NCI-H82 treated with DMSO at 0.1 percent for 48 hours (cell line): ENCODE data around the gene CBLB.
"Not testable (repeated sequence)": the region's sequence is repeated elsewhere in the genome, so short reads cannot be mapped to it uniquely, and the experiment has no call there.

Experiments used
- DNase-seq: peaks from one replicate; lab custom pipeline; 2025; ENCODE audit not compliant: unreplicated experiment; lab: John Stamatoyannopoulos, UW

CBLB gene

DNA sequence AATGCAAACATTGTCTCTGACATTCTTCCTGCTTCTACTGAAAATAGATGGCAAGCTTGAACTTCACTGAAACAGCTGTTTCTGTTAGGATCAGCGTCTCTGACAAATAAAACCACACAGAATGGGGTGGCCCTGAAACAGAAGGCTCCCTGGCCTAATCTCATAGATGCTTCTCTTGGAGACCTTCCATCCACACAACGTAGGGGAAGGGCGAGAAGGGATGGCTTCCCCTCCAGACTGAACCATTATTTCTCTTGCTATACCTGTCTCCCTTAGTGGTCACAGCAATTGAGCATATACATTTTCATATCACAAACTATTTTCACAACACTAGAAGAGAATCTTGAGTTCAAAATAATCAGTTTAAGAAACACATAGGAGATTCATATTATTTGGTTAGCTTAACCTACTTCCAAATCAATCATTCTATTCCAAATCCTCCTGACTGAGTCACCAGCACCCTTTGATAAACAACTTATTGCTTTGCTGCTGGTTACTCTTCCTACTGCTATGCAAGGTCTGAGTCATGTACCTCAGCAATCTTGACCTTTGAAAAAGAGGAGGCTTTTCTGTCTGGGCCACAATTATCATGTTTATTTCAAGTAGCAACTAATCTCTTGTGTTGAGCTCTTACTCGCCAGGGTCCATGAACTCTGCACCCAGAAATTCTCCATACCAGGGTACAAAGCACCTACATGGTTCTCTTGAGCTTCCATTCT, 45.5 kb downstream of the CBLB start:
- no peak for DNase-seq

DNA sequence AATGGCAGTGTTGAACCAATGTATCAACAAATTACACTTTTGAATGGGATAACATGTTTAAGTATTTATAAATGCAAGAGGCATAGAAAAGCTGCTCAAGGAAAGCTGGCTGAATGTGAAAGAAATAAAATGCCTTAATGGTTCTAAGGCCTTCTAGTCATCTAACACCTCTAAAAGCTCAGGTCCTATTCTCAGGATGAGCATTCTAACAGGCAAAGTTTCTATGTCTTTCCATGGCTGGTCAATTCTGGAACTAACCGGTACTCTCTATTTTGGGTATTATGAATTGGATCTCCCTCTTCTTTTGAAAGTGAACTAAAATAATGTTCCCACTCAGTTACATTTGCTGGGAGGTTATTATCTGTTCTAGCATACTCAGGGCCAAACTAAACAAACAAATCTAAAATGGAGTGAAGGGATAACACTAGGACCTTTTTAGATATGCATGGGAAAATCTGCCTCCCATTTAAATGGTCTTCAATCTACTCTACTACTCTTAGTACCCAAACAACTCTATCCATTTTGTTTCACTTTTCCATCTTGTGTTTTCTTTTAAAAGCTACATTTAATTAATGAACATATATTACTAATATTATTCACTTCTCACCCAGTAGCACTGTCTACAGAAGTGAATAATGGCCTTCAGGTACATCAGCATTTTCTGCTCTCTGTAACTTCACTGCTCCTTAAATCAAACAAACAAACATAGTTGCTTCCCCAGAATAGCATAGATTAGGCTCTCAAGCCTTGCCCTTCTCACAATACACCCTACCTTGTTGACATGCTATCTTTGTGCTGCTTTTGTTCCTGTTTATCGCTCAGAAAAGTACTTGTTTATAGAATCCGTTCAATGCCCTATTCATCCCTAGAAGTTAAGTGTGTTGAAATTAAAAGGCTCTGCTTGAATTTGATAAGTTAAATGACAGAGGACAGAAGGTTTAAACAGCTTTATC, 46.4 kb downstream of the CBLB start:
- no peak for DNase-seq

DNA sequence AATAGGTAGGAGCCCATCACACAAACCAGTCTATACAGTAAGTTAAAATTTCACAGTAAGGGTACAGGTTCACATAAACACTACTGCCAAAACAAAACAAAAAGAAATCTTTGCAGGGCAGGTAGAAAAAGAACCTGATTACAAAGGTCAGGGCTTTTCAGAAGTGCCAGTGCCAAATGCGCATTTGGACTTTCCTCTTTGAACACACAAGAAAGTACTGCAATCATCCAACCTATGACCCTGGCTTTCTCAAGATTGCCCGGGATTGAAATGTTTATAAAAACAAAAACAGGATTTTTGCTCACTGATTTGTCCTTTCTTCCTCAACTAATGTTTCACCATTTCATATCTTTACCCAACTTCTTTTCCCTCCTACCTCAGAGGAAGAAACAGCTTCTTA, 47.4 kb downstream of the CBLB start:
- DNase-seq, result no peak

DNA sequence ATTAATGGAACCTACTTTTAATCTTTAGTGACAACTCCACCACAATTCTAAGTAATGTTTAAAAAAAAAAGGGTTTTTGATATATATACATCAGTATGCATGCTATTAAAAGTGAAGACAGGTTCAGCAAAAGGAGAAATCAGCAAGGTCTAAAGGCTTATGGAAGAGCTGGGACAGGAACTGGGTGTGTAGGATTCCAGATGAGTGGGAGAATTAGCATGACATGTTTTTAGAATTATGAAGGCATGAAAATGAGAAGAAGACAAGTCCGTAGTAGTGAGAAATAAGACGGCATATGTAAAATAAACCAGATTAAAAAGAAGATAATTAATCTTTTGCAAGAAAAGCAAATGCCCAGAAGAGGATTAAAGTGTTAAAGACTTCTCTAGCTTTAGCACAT, 52.0 kb downstream of the CBLB start:
- DNase-seq, result no peak

DNA sequence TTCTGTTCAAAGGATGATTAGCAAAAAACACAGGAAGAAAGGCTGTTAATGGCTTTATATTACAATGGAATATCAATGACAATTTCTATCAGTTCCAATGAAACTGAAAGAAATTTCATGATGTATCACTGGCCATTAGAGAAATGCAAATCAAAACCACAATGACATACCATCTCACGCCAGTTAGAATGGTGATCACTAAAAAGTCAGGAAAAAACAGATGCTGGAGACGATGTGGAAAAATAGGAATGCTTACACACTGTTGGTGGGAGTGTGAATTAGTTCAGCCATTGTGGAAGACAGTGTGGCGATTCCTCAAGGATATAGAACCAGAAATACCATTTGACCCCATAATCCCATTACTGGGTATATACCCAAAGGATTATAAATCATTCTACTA, 53.5 kb downstream of the CBLB start:
- not testable (repeated sequence) for DNase-seq

DNA sequence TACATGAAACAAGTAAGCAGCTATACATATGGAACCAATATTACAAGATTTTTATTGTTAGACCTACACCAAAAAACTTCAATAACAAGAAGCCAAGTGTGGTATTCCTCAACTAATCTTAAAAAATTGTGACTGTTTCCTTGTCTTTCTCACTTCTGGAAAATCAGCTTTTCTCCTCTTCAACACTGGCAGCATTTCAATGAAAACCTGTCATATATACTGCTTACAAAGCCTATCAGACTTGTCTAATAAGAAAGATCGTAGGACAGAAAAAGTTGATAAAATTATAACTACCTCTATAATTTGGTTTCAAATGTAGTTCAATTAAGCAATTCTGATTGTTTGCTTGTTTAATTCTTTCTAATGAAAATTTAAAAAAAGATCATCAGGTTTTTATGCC, 55.1 kb downstream of the CBLB start:
- DNase-seq, result no peak

DNA sequence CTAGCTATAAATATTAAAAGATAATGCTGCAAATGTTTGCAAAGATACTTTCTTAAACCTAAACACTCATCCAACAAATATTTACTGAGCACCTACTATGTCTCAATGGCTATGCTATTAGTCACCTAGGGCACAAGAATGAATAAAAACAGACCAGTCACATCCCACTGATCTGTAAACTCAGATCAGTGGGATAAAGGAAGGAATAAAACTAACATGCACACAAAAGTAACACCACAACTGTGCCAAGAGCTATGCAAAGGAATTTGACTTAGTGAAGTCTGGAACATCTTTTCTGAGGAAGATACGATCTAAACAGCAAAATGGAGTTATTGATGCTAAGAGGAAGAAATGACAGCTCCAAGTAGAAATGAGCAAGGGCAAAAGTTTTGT, 56.6 kb downstream of the CBLB start:
- DNase-seq, result no peak

DNA sequence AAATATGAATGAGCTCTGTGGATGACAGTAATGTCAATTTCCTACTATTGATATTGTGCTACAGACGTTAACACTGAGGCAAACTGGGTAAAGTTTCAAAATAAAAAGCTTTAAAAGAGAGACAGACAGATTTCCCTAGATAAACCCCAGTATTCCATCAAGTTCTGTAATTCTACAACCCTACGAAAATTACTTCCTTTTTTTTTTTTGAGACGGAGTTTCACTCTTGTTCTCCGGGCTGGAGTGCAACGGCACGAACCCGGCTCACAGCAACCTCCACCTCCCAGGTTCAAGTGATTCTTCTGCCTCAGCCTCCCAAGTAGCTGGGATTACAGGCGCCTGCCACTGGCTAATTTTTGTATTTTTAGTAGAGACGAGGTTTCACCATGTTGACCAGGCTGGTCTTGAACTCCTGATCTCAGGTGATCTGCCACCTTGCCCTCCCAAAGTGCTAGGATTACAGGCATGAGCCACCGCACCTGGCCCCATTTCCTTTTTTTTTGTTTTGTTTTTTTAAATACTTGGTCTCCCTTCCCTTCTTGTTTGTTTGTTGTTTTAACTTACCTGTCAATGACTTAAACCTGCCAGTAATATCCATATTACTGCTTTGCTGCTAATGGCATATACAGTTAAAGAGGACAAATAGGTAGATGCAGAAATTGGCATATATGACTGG, 57.2 kb downstream of the CBLB start:
- no peak for DNase-seq

DNA sequence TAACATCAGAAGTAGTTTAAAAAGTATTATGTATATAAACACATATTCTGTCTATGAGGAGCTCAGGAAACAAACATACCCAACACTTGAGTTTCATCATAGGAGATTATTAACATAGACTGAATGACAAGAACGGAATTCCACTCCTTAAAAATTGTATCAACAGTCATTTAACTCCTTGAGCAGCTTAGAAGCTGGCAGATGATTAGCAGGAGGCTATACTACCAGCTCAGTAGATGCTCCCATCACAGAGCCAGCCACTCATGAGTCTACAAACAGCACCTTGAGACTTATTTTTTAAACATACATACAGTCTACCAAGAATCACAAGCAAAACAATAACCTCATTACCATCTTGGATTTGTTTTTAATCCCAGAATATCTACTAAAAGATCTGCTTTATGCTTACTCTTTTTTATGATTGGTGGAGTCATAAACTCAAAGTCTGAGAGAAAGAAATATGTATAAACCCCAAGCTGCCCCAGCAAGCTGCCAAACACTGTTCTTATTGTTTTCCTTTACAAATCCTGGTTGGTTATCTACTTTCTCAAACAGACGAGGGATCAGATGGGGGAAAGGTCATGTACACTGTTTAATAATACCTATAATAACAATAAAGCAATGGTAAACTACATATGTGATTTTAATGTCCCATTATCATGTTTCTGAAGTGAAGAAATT, 59.5 kb downstream of the CBLB start:
- DNase-seq, result no peak

DNA sequence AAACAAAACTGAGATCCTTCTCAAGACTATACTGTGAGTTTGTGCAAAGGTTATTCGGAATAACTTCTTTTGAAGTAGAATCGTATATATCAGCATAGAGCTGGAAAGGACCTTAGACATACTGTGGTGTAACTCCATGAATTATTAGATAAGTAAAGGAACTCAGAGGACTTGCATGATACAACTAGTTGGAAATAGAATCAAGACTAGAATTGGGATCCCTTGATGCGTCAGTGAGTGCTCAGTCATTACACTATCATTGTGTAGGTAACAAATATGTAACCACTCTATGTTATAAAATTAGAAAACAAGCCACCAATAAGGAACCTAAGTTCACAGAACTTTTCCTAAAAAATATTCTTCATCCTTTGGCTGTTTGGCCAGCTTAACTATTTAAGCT, 61.1 kb downstream of the CBLB start:
- DNase-seq, result no peak

DNA sequence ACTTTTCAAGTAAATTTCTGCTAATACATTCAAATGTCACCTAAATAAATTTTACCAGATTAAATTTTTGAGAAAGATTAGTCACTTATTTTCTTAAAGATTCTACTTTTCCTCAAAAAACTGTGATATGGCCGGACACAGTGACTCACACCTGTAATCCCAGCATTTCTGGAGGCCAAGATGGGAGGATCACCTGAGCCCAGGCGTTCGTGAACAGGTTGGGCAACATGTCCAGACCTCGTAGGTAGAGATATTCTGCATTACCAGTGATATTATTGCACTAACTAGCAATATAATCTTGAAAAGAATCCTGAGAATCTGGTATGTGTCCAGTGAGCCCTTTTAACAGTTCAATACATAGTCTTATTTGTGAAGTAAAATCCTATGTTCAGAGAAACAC, 61.7 kb downstream of the CBLB start:
- DNase-seq, result no peak

DNA sequence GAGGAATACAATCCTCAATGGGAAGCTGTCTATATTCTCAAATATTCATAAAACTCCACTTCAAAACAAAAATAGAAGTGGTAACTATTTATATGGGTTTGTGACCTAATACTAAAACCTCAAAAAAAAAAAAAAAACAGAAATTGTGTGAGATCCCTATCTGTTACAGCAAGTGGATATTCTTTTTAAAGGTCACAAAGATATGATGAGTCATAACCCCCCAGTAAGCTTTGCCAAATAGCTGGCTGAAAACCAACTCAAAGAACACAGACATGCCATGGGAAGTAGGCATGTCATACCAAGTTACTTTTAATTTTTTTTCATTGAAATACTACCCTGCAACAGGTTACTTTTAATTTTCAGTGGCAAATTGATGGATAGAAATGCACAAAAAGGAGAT, 62.5 kb downstream of the CBLB start:
- no peak for DNase-seq

DNA sequence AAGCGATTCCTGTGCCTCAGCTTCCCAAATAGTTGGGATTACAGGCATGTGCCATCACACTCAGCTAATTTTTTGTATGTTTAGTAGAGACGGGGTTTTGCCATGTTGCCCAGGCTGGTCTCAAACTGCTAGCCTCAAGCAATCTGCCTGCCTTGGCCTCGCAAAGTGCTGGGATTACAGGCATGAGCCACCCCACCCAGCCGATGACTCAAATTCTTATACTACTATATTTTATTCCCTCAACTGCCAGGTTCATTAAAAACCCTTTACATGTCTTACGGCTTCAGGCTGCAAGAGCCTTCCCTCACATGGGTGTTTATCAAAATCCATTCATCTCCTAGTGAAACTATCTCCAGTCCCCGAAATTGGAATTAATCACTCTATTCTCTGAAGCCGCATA, 63.4 kb downstream of the CBLB start:
- DNase-seq, result no peak

DNA sequence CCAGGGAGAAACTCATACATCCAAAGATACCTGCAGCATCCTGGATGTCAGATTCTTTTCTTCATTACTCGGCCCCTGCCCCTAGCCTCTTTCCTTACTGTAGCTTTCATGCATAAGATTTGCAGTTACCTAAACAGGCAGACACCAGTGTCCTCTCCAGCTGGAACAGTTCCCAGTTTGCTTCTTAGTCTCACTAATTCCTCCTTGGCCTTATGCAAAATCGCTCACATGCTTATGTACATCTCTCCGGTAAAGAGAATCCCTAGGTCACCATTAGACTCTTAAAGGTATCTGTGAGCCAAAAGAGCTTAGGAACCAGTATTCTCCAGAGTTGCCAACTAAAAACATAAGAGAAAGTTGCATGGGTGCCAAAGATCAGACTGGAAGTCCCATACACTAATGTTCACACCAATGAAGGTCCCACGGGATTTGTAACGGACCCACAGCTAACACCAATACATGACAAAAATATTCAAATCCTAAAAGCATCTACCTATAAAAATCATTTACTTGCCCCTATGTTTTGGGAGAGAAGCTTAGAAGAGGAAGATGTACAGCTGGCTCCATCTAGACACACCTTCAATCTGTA, 66.6 kb downstream of the CBLB start:
- DNase-seq, result peak; percentile 91

DNA sequence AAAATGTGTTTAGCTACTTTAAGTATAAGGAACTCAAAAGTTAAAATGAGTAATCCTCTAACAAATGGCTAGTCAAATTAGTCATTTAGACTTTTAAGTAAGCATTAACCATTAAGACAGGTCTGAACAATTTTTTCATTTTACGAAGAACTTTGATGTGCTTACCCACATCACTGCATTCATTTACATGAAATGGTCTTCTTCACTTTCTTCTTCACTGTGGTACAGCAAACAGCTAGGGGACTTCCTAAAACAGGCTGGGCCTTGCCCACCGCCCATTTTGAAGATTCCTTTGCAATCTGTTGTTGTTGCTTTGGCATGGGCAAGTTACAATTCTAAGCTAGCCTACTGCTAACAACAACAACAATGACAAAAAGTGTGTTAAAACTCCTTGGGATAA, 67.4 kb downstream of the CBLB start:
- no peak for DNase-seq

DNA sequence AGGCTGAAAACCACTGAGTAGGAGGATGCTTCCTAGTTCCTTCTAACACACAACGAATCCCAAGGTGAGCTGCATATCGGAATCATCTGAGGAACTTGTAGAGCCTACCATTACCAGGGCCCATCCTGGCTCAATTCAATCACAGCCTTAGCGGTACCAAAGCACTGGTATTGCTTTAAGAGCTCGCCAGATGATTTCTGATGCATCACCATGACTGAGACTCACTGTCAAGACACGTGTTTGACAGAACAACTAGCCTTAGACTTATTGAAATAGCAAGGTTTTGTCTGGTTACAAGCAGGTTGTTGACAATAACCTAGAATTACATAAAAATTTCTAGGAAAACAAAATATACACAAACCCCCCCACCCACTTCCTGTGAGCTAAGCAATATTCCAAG, 68.5 kb downstream of the CBLB start:
- no peak for DNase-seq

DNA sequence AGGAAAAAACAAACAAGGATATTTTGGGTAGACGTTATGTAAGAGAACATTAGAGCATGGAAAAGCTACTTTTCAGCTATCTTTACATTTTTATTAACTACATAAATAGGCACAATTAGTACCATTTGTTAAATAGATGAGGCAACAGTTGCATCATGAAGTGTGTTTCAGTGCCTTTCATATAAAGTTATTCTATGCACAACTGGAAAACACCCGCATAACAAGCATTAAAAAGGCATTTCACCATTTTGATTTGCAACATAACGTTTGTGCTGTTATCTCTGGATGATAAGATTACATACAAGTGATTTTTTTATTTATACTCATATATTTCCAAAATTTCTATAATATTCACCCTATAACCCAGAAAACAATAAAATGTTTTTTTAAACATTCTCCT, 69.5 kb downstream of the CBLB start:
- DNase-seq, result no peak

DNA sequence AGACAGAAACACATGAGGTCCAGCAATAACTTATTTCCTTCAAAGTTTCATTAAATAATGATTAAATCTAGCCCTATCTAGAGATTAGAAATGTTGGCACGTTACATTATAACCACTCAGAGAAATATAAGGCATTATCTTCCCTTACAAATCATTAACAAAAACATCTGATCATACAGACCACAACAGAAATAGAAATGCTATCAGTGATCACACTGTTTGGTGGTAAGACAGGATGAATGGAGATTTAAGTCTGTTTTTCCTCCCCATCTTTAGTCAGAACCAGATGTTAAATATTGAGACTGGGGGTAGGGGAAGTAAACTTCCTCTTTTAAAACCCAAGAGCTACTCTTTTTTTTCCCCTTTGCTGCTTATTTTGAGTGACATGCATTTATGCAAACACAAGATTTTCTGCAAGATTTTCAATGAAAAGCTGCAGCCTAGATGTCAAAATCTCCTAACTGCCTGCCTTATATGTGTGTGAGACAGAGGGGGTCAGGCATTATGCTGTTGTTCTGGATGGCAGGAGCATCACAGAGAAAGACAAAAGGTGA, 70.4 kb downstream of the CBLB start:
- DNase-seq, result no peak

DNA sequence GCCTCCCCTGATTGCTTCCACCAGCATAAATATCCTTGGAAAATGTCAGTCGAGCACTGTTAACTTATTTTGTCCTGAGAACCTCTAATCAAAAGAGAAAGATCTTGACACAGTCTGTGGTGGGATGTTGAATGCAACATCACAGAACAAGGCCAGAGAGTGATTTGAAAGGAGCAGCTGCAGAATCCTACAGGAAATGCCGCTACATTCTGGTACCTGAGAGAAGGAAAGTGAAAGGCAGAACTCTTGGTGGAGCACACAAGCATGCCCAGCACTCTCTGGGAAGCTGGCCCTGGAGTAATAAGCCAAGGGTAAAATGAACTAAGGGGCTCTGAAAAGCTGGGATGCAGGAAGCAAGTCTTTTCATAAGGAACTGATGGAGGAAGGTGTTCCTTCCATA, 75.8 kb downstream of the CBLB start:
- no peak for DNase-seq

DNA sequence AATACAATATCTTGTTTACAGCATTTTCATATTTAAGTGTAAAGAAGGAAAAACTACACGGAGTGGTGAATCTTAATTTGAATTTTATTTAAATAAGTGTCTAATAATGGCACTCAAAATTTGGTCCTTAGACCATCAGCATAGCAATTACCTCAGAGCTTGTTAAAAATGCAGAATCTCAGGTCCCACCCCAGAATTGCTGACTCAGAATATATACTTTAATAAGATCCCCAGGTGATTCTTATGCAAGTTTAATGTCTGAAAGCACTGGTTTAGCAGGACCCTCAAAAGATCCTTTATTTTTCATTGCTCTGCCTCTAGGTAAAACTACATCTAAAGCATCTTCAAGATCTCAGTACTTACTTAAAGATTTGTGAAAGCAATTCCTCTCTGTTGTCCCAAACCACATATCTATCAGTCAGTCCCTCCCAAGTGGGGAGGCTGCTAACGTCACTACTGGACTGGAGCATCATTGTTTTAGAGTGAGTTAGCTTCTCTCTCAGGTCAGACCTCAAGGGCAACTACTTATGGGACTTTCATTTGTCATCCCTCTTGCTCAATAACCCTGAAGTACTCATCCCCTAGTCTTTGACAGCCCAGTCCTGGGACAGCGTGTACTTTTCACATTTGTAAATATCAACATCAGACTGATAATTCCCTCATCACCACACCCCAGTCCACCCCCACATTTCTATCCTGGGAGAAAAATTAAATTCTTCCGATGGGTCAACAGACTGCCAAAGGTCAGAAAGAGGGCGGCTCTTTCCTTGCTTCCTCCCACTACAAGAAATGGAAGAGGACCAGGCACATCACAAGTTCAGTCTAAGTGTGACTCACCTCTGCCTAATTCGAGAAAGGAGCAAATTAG, 76.7 kb downstream of the CBLB start:
- DNase-seq, result no peak
